Colonic mucosa (tissue), 4 donors: ENCODE results near the gene TBCD. TPM values are rescaled to one million over a fixed set of nuclear protein-coding genes. Genes with fewer than 3 reads are reported as not detected.

Source experiments
- DNase-seq: peaks from one replicate; pipeline ENCODE4 v3.0.0-alpha.2; 2020
- H3K27ac ChIP-seq: fragments of 200-600 bp; one replicate; pipeline ENCODE4 v1.8.0; 2021
- H3K27me3 ChIP-seq: fragments of 200-600 bp; one replicate; pipeline ENCODE4 v1.8.0; 2021
- H3K36me3 ChIP-seq: fragments of 200-600 bp; one replicate; pipeline ENCODE4 v1.8.0; 2021
- H3K4me1 ChIP-seq: fragments of 200-600 bp; one replicate; pipeline ENCODE4 v1.8.0; 2021; ENCODE audit warnings: mild to moderate bottlenecking
- H3K4me3 ChIP-seq: fragments of 200-600 bp; one replicate; pipeline ENCODE4 v1.8.0; 2021
- H3K9ac ChIP-seq, 2 donors: one replicate each; pipeline ENCODE4 v1.7.0; 2013; ENCODE audit warnings: control low read depth in 2 of 2, low read depth in 2 of 2, low read length in 2 of 2
- H3K9me3 ChIP-seq: fragments of 200-600 bp; one replicate; pipeline ENCODE4 v1.8.0; 2021
- CTCF ChIP-seq: fragments of 200-600 bp; IDR thresholded peaks from one replicate; pipeline ENCODE4 v1.8.0; 2022; ENCODE audit warnings: antibody characterized with exemption, mild to moderate bottlenecking
- intact Hi-C: fragments of 100-400 bp; cut with DNase I; formaldehyde crosslinking; loops from one replicate; pipeline ENCODE4 v1.14.1; 2022
- total RNA-seq, 2 donors: library from RNA; stranded (reverse); fragmentation: NEBNext Ultra II Directional in 1 of 2; extraction: Animal tissue kit (Norgen Biotek cat#: 25700) in 1 of 2; gene quantifications; one replicate each; pipeline ENCODE4 v1.2.1, GENCODE V29; 2021
- donor health status: healthy.
- donor health status: DM: no; HTN: no; CAD: no.
- donor health status: DM: no; HTN: no; CAD: no.

The TBCD gene
- total RNA-seq, 2 donors from 2014 or later, result 49.2 to 101 TPM

GRCh38 chr17:82807562-82807961 is 55.7 kb downstream of the TBCD start:
- H3K9me3 ChIP-seq, result no peaks in the 10 kb centered on the region
- H3K36me3 ChIP-seq, result no peaks in the 10 kb centered on the region
- H3K4me3 ChIP-seq, result no peak overlapping the region
- H3K27ac ChIP-seq, result no peak overlapping the region
- no peaks in the 10 kb centered on the region for H3K4me1 ChIP-seq
- H3K27me3 ChIP-seq, result no peaks in the 10 kb centered on the region
- TF ChIP-seq CTCF, result no peak
- intact Hi-C loops, result no loop called here
- no peak for DNase-seq
- no peak overlapping the region for H3K9ac ChIP-seq

- H3K36me3 ChIP-seq, result no peaks in the 10 kb centered on the region
- TF ChIP-seq CTCF, result no peak
- intact Hi-C loops, result no loop called here
- H3K4me3 ChIP-seq, result no peak overlapping the region
- no peaks in the 10 kb centered on the region for H3K9me3 ChIP-seq
- DNase-seq, result no peak
- no peaks in the 10 kb centered on the region for H3K27me3 ChIP-seq
- no peaks in the 10 kb centered on the region for H3K4me1 ChIP-seq
- H3K9ac ChIP-seq, result no peak overlapping the region
- H3K27ac ChIP-seq, result no peak overlapping the region
Observed at GRCh38 chr17:82808006-82808405, 56.1 kb downstream of the TBCD start.

GRCh38 chr17:82808921-82809905 is 57.3 kb downstream of the TBCD start:
- H3K27ac ChIP-seq, result no peak overlapping the region
- intact Hi-C loops, result no loop called here
- no peaks in the 10 kb centered on the region for H3K27me3 ChIP-seq
- no peak overlapping the region for H3K4me3 ChIP-seq
- no peaks in the 10 kb centered on the region for H3K36me3 ChIP-seq
- H3K9ac ChIP-seq, result no peak overlapping the region
- no peak for DNase-seq
- no peaks in the 10 kb centered on the region for H3K9me3 ChIP-seq
- no peaks in the 10 kb centered on the region for H3K4me1 ChIP-seq
- no peak for TF ChIP-seq CTCF

GRCh38 chr17:82810644-82811430 is 59.0 kb downstream of the TBCD start:
- intact Hi-C loops, result no loop called here
- peaks cover 11% of the 10 kb centered on the region for H3K4me1 ChIP-seq
- H3K4me3 ChIP-seq, result no peak overlapping the region
- H3K27me3 ChIP-seq, result no peaks in the 10 kb centered on the region
- H3K9me3 ChIP-seq, result no peaks in the 10 kb centered on the region
- no peaks in the 10 kb centered on the region for H3K36me3 ChIP-seq
- DNase-seq, result no peak
- no peak overlapping the region for H3K9ac ChIP-seq
- no peak for TF ChIP-seq CTCF
- no peak overlapping the region for H3K27ac ChIP-seq

- DNase-seq, result no peak
- H3K27me3 ChIP-seq, result no peaks in the 10 kb centered on the region
- H3K27ac ChIP-seq, result no peak overlapping the region
- H3K9ac ChIP-seq, result no peak overlapping the region
- peaks cover 11% of the 10 kb centered on the region for H3K4me1 ChIP-seq
- TF ChIP-seq CTCF, result no peak
- no peaks in the 10 kb centered on the region for H3K36me3 ChIP-seq
- H3K9me3 ChIP-seq, result no peaks in the 10 kb centered on the region
- intact Hi-C loops, result no loop called here
- no peak overlapping the region for H3K4me3 ChIP-seq
Observed at GRCh38 chr17:82812058-82812457, 60.2 kb downstream of the TBCD start.
